Body of pancreas (tissue), 4 donors: ENCODE data around the gene GRM8.

ENCODE experiments used
- CTCF ChIP-seq, 7 experiments: fragments of 450-650 bp in 4 of 7; fragments of 200-600 bp in 3 of 7; sonication (generic) in 3 of 7; IDR thresholded peaks; one replicate each; pipeline ENCODE4 v1.5.1; 2016 to 2019; ENCODE audit warnings: antibody characterized with exemption in 7 of 7
- POLR2A ChIP-seq, 3 donors: fragments of 450-650 bp; IDR thresholded peaks; one replicate each; pipeline ENCODE4 v1.6.1; 2016; ENCODE audit warnings: antibody characterized with exemption in 3 of 3, mild to moderate bottlenecking in 2 of 3

- TF ChIP-seq CTCF (IDR thresholded peaks at IDR 0.05), result no peak
- TF ChIP-seq POLR2A (IDR thresholded peaks at IDR 0.05), result no peak
Measured at GRCh38 chr7:126799541-126799940, 453.2 kb downstream of the GRM8 start.
